GM08714 (cell line): ENCODE data around the gene TICAM1.
"Not testable (repeated sequence)": the region's sequence is repeated elsewhere in the genome, so short reads cannot be mapped to it uniquely, and the experiment has no call there.

Source experiments
- H3K4me3 ChIP-seq: fragments of 200-500 bp; sonication (Bioruptor generic); 2 replicates; pipeline ENCODE4 v1.5.1; 2014; ENCODE audit warnings: mild to moderate bottlenecking, low read length, inconsistent platforms
- ZNF274 ChIP-seq: IDR thresholded peaks from 2 replicates; pipeline ENCODE4 v1.6.1; 2012; ENCODE audit warnings: mild to moderate bottlenecking, low read depth, low read length

The TICAM1 gene

GRCh38 chr19:4852484-4852883 is 21.0 kb upstream of the TICAM1 start:
- H3K4me3 ChIP-seq, result no peak overlapping the region
- no peak for TF ChIP-seq ZNF274

- TF ChIP-seq ZNF274, result no peak
- no peak overlapping the region for H3K4me3 ChIP-seq
Observed at GRCh38 chr19:4851551-4852290, 20.2 kb upstream of the TICAM1 start.

GRCh38 chr19:4849019-4849418 is 17.5 kb upstream of the TICAM1 start:
- H3K4me3 ChIP-seq, result no peak overlapping the region
- no peak for TF ChIP-seq ZNF274

GRCh38 chr19:4847190-4847973 is 15.9 kb upstream of the TICAM1 start:
- H3K4me3 ChIP-seq, result no peak overlapping the region

GRCh38 chr19:4845975-4846374 is 14.5 kb upstream of the TICAM1 start:
- H3K4me3 ChIP-seq, result not testable (repeated sequence)

More at GRCh38 chr19:4847190-4847973, 15.9 kb upstream of the TICAM1 start:
- no peak for TF ChIP-seq ZNF274

- TF ChIP-seq ZNF274, result no peak
- no peak overlapping the region for H3K4me3 ChIP-seq
Observed at GRCh38 chr19:4844348-4845179, 13.1 kb upstream of the TICAM1 start.

GRCh38 chr19:4843647-4843965 is 12.1 kb upstream of the TICAM1 start:
- H3K4me3 ChIP-seq, result no peak overlapping the region
- TF ChIP-seq ZNF274, result no peak

GRCh38 chr19:4839192-4839591 is 7.7 kb upstream of the TICAM1 start:
- H3K4me3 ChIP-seq, result no peak overlapping the region
- no peak for TF ChIP-seq ZNF274

- H3K4me3 ChIP-seq, result no peak overlapping the region
- TF ChIP-seq ZNF274, result no peak
Observed at GRCh38 chr19:4832776-4833175, 1.3 kb upstream of the TICAM1 start.

- H3K4me3 ChIP-seq, result peak overlapping the region; percentile 72; the same call in 1 of the 2 replicates
Observed at GRCh38 chr19:4831979-4832340, 448 bp upstream of the TICAM1 start.

- no peak for TF ChIP-seq ZNF274
- peak overlapping the region; percentile 72 for H3K4me3 ChIP-seq
Observed at GRCh38 chr19:4830768-4831265, 695 bp downstream of the TICAM1 start.

- peak overlapping the region; percentile 72 for H3K4me3 ChIP-seq
- TF ChIP-seq ZNF274, result no peak
Observed at GRCh38 chr19:4830332-4830731, 1.2 kb downstream of the TICAM1 start.

GRCh38 chr19:4829001-4829712 is 2.4 kb downstream of the TICAM1 start:
- no peak for TF ChIP-seq ZNF274
- H3K4me3 ChIP-seq, result no peak overlapping the region; the same call in 1 of the 2 replicates

- no peak for TF ChIP-seq ZNF274
- no peak overlapping the region for H3K4me3 ChIP-seq
Observed at GRCh38 chr19:4823577-4823976, 7.9 kb downstream of the TICAM1 start.

GRCh38 chr19:4822354-4822753 is 9.2 kb downstream of the TICAM1 start:
- H3K4me3 ChIP-seq, result not testable (repeated sequence)
